GM23338 (cell line): Measurements from ENCODE around the gene ZNF438. TPM values are rescaled to one million over a fixed set of nuclear protein-coding genes. Genes with fewer than 3 reads are reported as not detected.

Experiments
- ATAC-seq: fragments of 200-7000 bp; cut with Tn5 transposase; 3 replicates; pipeline ENCODE4 v1.9.1; 2020
- DNase-seq: peaks from one replicate; pipeline ENCODE4 v3.0.0-alpha.2; 2015; ENCODE audit warnings: low spot score
- H2AFZ ChIP-seq: fragments of 200-600 bp; sonication (generic); 2 replicates; pipeline ENCODE4 v1.8.0; 2016; ENCODE audit warnings: antibody characterized with exemption, mild to moderate bottlenecking, moderate library complexity
- H3F3A ChIP-seq: fragments of 200-600 bp; sonication (generic); replicated peaks from 2 replicates; pipeline ENCODE4 v1.8.0; 2017; ENCODE audit warnings: antibody characterized with exemption, mixed run types, low read depth
- H3K27ac ChIP-seq: fragments of 200-600 bp; sonication (generic); 2 replicates; pipeline ENCODE4 v1.6.1; 2016; ENCODE audit warnings: low read depth
- H3K27me3 ChIP-seq: fragments of 200-600 bp; sonication (generic); 2 replicates; pipeline ENCODE4 v1.8.0; 2016; ENCODE audit warnings: mild to moderate bottlenecking, mixed run types, moderate library complexity; ENCODE audit not compliant: insufficient read depth
- H3K36me3 ChIP-seq: fragments of 200-600 bp; sonication (generic); 2 replicates; pipeline ENCODE4 v1.8.0; 2016; ENCODE audit warnings: mild to moderate bottlenecking; ENCODE audit not compliant: insufficient read depth
- H3K4me1 ChIP-seq: fragments of 200-600 bp; sonication (generic); 2 replicates; pipeline ENCODE4 v1.8.0; 2016; ENCODE audit warnings: mild to moderate bottlenecking, moderate library complexity; ENCODE audit not compliant: insufficient read depth
- H3K4me2 ChIP-seq: fragments of 200-600 bp; sonication (generic); 2 replicates; pipeline ENCODE4 v1.7.1; 2017; ENCODE audit warnings: mixed run types
- H3K4me3 ChIP-seq: fragments of 200-600 bp; sonication (generic); 2 replicates; pipeline ENCODE4 v1.6.1; 2016; ENCODE audit warnings: mixed run types
- H3K79me2 ChIP-seq: fragments of 200-600 bp; sonication (generic); replicated peaks from 2 replicates; pipeline ENCODE4 v1.8.0; 2017; ENCODE audit warnings: mild to moderate bottlenecking; ENCODE audit not compliant: insufficient read depth
- H3K9me2 ChIP-seq: fragments of 200-600 bp; sonication (generic); 2 replicates; pipeline ENCODE4 v1.8.0; 2017; ENCODE audit not compliant: insufficient read depth
- H4K20me1 ChIP-seq: fragments of 200-600 bp; sonication (generic); replicated peaks from 2 replicates; pipeline ENCODE4 v1.8.0; 2017; ENCODE audit warnings: mild to moderate bottlenecking; ENCODE audit not compliant: insufficient read depth
- H3K27ac Mint-ChIP-seq: 2 replicates; pipeline ENCODE4 v1.8.0; 2020; ENCODE audit warnings: inconsistent platforms, mild to moderate bottlenecking, moderate library complexity, mixed read lengths
- H3K27me3 Mint-ChIP-seq: 3 replicates; pipeline ENCODE4 v1.8.0; 2022; ENCODE audit warnings: low read depth, mild to moderate bottlenecking, moderate library complexity, mixed read lengths, inconsistent platforms; ENCODE audit not compliant: insufficient read depth, poor library complexity
- H3K36me3 Mint-ChIP-seq: 3 replicates; pipeline ENCODE4 v1.8.0; 2021; ENCODE audit warnings: low read depth, mild to moderate bottlenecking, inconsistent platforms, moderate library complexity, mixed read lengths
- H3K4me1 Mint-ChIP-seq: 3 replicates; pipeline ENCODE4 v1.8.0; 2020; ENCODE audit warnings: mild to moderate bottlenecking, inconsistent platforms, mixed read lengths
- H3K4me3 Mint-ChIP-seq: 3 replicates; pipeline ENCODE4 v1.8.0; 2021; ENCODE audit warnings: moderate library complexity, mild to moderate bottlenecking, inconsistent platforms, mixed read lengths
- H3K9me3 Mint-ChIP-seq: 3 replicates; pipeline ENCODE4 v1.8.0; 2020; ENCODE audit warnings: moderate library complexity, mild to moderate bottlenecking, inconsistent platforms, mixed read lengths
- EZH2 ChIP-seq: fragments of 200-600 bp; sonication (generic); IDR thresholded peaks from one replicate; pipeline ENCODE4 v1.8.0; 2017; ENCODE audit warnings: antibody characterized with exemption, mild to moderate bottlenecking, low read depth; ENCODE audit not compliant: unreplicated experiment
- EZH2phosphoT487 ChIP-seq: fragments of 200-600 bp; sonication (generic); IDR thresholded peaks from one replicate; pipeline ENCODE4 v1.8.1; 2018; ENCODE audit warnings: antibody characterized with exemption; ENCODE audit not compliant: unreplicated experiment
- JUNB ChIP-seq: IDR thresholded peaks from one replicate; pipeline ENCODE4 v1.6.1; 2016; ENCODE audit warnings: antibody characterized with exemption; ENCODE audit not compliant: unreplicated experiment
- REST ChIP-seq: IDR thresholded peaks from one replicate; pipeline ENCODE4 v1.6.1; 2018; ENCODE audit warnings: antibody characterized with exemption; ENCODE audit not compliant: unreplicated experiment
- polyA plus RNA-seq: library from polyadenylated mRNA; unstranded; fragments of >200 nt; fragmentation: Nextera tagmentation; extraction: Ambion mirVana; gene quantifications from 2 replicates; pipeline ENCODE4 v1.2.1, GENCODE V29; 2016
- total RNA-seq: library from RNA; depleted of rRNA; stranded (reverse); fragments of >200 nt; shearing (Covaris generic); gene quantifications from 2 replicates; pipeline ENCODE4 v1.2.3, GENCODE V29; 2014
- TF ChIP-seq, protein P1 (sequence below): IDR thresholded peaks from 2 replicates; pipeline ENCODE4 v1.6.1; 2016; ENCODE audit warnings: antibody characterized with exemption

Gene ZNF438
- total and polyA plus RNA-seq, 2 experiments from 2014 or later, result 0.91 to 0.94 TPM

- TF ChIP-seq REST, result no peak
- TF ChIP-seq, protein P1, sequence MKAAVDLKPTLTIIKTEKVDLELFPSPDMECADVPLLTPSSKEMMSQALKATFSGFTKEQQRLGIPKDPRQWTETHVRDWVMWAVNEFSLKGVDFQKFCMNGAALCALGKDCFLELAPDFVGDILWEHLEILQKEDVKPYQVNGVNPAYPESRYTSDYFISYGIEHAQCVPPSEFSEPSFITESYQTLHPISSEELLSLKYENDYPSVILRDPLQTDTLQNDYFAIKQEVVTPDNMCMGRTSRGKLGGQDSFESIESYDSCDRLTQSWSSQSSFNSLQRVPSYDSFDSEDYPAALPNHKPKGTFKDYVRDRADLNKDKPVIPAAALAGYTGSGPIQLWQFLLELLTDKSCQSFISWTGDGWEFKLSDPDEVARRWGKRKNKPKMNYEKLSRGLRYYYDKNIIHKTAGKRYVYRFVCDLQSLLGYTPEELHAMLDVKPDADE, result no peak
Measured at GRCh38 chr10:30974773-30975415, 56.8 kb downstream of the ZNF438 start (continued).

DNA sequence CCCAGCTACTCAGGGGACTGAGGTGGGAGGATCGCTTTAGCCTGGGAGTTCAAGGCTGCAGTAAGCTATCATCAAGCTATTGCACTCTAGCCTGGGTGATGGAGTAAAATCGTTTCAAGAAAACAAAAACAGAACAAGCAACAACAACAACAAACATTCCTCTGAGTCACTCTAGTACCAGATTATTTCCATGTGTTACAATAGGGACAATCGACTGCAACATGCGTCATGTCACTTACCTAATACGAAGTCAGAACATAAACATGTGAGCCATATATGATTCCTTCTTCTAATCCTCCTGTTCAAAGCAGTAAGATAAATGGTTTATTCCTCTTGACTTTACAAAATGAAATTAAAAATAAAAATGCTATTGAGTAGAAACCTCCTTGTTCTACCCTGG, 57.3 kb downstream of the ZNF438 start:
- no peaks in the 10 kb centered on the region for H3K79me2 ChIP-seq
- no peak overlapping the region for H3K27ac ChIP-seq
- Mint-ChIP-seq H3K27ac (no peak overlapping the region), H3K4me1 (no peaks in the 10 kb centered on the region), H3K36me3 (no peaks in the 10 kb centered on the region), H3K27me3 (no peaks in the 10 kb centered on the region), H3K9me3 (peaks cover 4% of the 10 kb centered on the region; the same call in 1 of the 3 replicates), H3K4me3 (no peak overlapping the region)
- no peaks in the 10 kb centered on the region for H3K27me3 ChIP-seq
- H4K20me1 ChIP-seq, result no peaks in the 10 kb centered on the region
- no peaks in the 10 kb centered on the region for H3K9me2 ChIP-seq
- H3F3A ChIP-seq, result no peaks in the 10 kb centered on the region
- TF ChIP-seq EZH2phosphoT487 (no peak), EZH2 (no peak)
- H3K4me1 ChIP-seq, result no peaks in the 10 kb centered on the region
- ATAC-seq (no peak), DNase-seq (no peak)
- H3K36me3 ChIP-seq, result no peaks in the 10 kb centered on the region
- H2AFZ ChIP-seq, result no peak overlapping the region
- H3K4me3 ChIP-seq, result no peak overlapping the region
- no peak overlapping the region for H3K4me2 ChIP-seq

DNA sequence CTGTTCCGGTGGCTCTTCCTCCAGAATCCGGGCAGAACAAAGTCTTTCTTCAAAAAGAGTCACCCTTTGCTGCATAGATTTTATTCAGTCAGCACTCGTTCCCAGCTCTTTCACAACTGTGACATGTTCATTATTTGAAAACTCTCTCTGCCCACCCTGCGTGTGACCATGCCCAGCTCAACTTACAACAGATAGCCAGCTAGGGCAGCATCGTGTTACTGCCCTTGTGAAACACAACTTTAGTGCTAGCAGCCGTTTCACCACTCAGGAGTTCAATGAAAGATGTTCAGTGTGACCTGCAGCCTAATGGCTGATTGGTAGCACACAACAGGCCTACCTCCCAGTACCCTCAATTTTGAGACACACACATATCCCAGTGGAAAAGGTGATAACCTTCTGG, 57.9 kb downstream of the ZNF438 start:
- ATAC-seq, result no peak
- H3K4me3 Mint-ChIP-seq, result no peak overlapping the region
- no peak overlapping the region for H2AFZ ChIP-seq
- no peaks in the 10 kb centered on the region for H3K4me1 Mint-ChIP-seq
- no peaks in the 10 kb centered on the region for H3K27me3 Mint-ChIP-seq
- no peaks in the 10 kb centered on the region for H3K79me2 ChIP-seq
- H3K9me2 ChIP-seq, result no peaks in the 10 kb centered on the region
- no peaks in the 10 kb centered on the region for H3K36me3 ChIP-seq
- TF ChIP-seq EZH2, result no peak
- no peak for TF ChIP-seq JUNB
- no peaks in the 10 kb centered on the region for H3K9me3 Mint-ChIP-seq
- no peaks in the 10 kb centered on the region for H3K27me3 ChIP-seq
- no peaks in the 10 kb centered on the region for H4K20me1 ChIP-seq
- no peak overlapping the region for H3K4me3 ChIP-seq
- no peak for DNase-seq
- no peaks in the 10 kb centered on the region for H3K4me1 ChIP-seq
- no peaks in the 10 kb centered on the region for H3F3A ChIP-seq
- H3K4me2 ChIP-seq, result no peak overlapping the region
- H3K36me3 Mint-ChIP-seq, result no peaks in the 10 kb centered on the region
- no peak overlapping the region for H3K27ac ChIP-seq
- H3K27ac Mint-ChIP-seq, result no peak overlapping the region
